Rectal smooth muscle tissue (tissue), 1 donor: ENCODE measurements around the gene EHD1.

Experiments used
- H3K27ac ChIP-seq: one replicate; pipeline ENCODE4 v1.7.0; 2013; ENCODE audit warnings: low read depth, low read length, inconsistent platforms
- H3K27me3 ChIP-seq: one replicate; pipeline ENCODE4 v1.7.0; 2013; ENCODE audit warnings: low read length; ENCODE audit not compliant: control insufficient read depth, insufficient read depth
- H3K36me3 ChIP-seq: one replicate; pipeline ENCODE4 v1.7.0; 2013; ENCODE audit warnings: low read length; ENCODE audit not compliant: control insufficient read depth, insufficient read depth
- H3K4me1 ChIP-seq: one replicate; pipeline ENCODE4 v1.7.0; 2013; ENCODE audit warnings: low read length; ENCODE audit not compliant: control insufficient read depth, insufficient read depth
- H3K4me3 ChIP-seq: one replicate; pipeline ENCODE4 v1.7.0; 2013; ENCODE audit warnings: low read length
- H3K9ac ChIP-seq: one replicate; pipeline ENCODE4 v1.7.0; 2013; ENCODE audit warnings: low read length

Gene EHD1

DNA sequence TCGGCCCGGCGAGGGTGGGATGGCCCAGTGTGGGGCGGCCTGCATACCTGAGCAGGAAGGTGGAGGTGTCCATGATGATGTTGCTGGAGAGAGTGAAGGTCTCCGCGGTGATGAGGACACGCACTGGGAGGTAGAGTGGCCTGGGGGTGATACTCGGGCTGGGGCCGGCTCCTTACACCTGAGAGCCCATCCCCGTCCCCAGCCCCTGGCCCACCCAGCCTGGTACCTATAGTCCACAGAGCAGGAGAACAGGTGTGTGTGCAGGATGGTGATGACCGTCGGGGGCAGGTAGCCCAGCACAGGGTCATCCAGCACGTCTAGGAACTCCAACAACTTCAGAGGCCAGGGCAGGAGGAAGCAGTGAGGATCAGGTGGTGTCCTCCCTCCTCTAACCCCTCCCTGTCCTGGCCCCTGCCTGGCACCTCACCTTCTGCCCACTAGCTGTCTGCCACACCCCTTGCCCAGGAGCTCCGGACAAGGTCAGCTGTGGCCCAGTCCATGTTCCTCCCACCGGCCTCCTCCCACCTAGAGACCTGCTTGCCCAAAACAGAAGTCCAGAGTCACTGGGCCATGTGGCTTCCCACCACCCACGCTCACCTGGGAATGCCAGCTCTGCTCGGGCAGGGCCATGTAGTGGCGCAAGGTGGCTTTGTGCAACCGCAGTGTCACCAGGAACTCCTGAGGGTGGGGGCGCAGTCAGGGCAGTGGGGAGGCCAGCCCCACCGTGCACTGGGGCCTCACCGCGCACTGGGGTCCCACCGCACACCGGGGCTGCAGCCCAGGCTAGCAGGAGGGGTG lies 27.3 kb upstream of the EHD1 start:
- H3K4me1 ChIP-seq, result no peaks in the 10 kb centered on the region
- H3K36me3 ChIP-seq, result peaks cover 44% of the 10 kb centered on the region

DNA sequence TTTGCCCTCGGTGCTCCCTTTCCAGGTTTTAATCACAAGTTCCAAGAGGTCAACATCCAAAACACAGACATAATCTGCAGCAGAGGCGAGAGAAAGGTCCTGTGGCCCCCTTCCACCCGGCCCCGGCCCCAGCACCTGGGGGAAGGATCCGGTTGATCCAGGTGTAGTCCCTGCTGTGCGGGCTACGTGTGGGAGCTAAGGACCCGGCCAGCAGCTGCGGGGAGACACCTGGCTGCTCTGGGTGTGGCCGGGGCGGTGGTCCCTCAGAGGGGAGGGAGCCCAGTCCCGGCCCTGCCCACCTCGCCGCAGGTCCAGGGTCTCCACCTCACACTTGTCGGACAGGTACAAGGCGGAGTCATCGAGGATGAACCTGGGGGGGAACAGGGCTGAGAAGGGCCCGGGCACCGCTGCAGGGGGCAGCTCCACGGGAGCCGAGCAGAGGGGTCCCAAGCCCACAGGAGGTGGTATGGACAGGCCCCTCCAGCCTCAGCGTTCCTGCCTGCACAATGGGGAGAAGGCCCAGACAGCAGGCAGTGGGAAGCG lies 24.9 kb upstream of the EHD1 start:
- Histone ChIP-seq H3K9ac (no peak overlapping the region), H3K4me3 (no peak overlapping the region), H3K4me1 (no peaks in the 10 kb centered on the region), H3K27ac (no peak overlapping the region), H3K36me3 (peaks cover 31% of the 10 kb centered on the region), H3K27me3 (no peaks in the 10 kb centered on the region)

More for the DNA sequence above, 27.3 kb upstream of the EHD1 start:
- Histone ChIP-seq H3K27me3 (no peaks in the 10 kb centered on the region), H3K9ac (no peak overlapping the region), H3K4me3 (no peak overlapping the region), H3K27ac (no peak overlapping the region)

DNA sequence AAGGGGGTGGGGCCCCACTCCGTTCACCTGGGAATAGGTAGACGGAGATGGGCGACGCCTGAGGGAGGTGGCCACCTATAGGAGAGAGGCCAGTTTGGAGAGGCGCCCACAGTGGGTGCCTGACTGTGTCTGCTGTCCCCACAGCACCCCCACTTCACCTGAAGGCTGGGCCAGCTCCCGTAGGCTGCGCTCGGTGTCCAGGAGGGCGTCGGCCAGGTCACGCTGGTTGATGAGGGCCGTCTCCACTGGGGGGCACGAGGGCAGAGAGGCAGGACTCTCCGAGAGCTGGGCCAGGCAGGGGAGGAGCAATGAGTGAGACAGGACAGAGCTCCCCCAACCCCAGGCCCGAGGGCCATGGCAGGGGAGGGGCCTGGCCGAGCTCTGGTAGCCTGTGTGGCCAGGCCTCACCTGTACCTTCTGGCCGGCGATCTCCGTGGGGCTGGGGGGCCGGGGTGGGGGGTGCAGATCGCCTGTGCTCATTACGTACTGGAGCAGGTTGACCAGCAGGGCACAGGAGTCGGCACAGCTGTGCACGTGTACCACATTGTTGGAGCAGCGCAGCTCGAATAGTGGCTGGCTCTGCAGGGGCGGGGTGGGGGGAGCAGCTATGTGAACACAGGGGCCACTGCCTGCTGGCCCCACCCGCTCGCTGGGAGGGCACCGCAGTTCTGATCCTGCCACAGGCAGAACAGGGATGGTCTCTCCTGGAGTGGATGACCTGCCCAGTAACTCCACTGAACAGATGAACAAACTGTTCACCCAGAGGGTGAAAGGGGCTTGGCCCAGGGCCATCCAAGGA lies 23.9 kb upstream of the EHD1 start:
- Histone ChIP-seq H3K27ac (no peak overlapping the region), H3K27me3 (no peaks in the 10 kb centered on the region), H3K9ac (no peak overlapping the region), H3K36me3 (peaks cover 31% of the 10 kb centered on the region), H3K4me1 (no peaks in the 10 kb centered on the region), H3K4me3 (no peak overlapping the region)

DNA sequence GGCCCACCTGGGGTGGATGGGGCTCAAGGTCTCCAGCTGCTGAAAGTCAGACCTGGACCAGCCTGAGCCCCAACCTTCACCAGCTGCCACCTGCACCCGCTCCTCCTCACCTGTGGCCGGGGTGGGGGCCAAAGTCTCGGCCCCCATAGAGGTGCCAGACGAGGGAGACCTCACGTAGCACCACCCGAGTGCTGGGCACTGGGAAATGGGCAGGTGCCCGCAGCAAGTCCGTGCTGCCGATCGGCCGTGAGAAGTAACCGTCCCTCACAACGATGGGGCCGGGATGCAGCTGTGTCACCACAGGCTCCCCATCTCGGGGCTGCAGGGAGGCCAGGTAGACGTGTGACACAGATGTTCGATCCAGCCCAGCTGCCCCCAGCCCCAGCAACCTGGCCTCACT lies 22.4 kb upstream of the EHD1 start:
- H3K27me3 ChIP-seq, result no peaks in the 10 kb centered on the region
- H3K4me3 ChIP-seq, result no peak overlapping the region
- H3K9ac ChIP-seq, result no peak overlapping the region
- H3K36me3 ChIP-seq, result peaks cover 18% of the 10 kb centered on the region
- H3K27ac ChIP-seq, result no peak overlapping the region
- no peaks in the 10 kb centered on the region for H3K4me1 ChIP-seq

DNA sequence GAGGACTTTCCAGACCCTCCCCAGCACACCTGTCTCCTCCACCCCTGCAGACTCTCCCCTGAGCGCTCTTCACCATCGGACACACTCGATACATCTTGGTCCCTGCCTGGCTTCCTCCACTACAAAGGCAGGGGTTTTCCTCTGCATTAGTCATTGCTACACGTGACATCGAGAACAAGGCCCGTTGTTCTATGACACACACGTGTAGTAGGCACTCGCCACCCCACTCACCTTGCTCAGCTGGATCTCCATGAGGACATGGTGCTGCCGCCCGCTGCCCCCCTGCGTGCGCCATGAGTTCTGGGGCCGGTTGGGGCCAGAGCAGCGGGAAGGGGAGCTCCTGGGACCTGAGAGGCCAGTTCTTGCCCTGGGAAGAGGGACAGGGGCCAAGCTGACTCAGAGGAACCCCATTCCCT lies 21.9 kb upstream of the EHD1 start:
- no peak overlapping the region for H3K9ac ChIP-seq
- no peak overlapping the region for H3K27ac ChIP-seq
- H3K4me3 ChIP-seq, result no peak overlapping the region
- H3K27me3 ChIP-seq, result no peaks in the 10 kb centered on the region
- no peaks in the 10 kb centered on the region for H3K4me1 ChIP-seq
- H3K36me3 ChIP-seq, result peaks cover 18% of the 10 kb centered on the region

DNA sequence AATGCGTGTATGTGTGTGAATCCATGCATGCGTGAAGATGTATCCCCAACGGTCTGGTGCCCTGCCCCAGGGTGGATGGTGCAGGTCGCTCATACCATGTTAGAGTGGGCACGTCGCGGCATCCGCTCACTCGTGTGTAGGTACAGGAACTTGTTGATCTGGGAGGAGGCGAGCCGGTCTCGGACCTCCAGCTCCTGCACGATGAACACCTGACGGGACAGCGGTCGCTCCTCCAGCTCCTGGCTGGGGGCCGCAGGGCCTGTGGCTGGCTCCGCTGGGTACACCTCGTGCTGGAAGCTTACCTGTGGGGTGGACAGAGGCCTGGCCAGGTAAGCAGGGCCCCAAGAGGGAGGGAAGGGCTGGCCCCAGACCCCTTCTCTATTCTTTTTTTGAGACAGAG lies 20.1 kb upstream of the EHD1 start:
- Histone ChIP-seq H3K36me3 (peaks cover 18% of the 10 kb centered on the region), H3K27ac (no peak overlapping the region), H3K4me3 (no peak overlapping the region), H3K27me3 (no peaks in the 10 kb centered on the region), H3K4me1 (no peaks in the 10 kb centered on the region), H3K9ac (no peak overlapping the region)

DNA sequence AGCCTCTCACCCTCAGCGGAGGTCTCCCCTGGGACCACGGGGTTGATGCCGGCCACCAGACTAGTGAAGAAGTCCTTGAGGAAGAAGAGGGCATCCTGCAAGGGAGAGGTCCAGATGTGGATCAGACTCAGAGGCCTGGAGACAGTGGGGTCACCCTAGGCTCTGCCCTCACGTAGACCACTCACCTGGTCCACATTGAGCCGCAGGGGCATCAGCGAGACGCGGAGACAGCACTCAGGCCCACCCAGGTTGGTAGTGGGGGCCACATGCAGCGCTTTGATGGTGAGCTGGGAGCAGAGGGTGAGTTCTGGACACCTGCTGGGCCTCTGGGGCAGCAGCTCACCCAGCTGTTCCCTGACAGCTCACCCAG lies 19.6 kb upstream of the EHD1 start:
- peaks cover 15% of the 10 kb centered on the region for H3K36me3 ChIP-seq
- no peak overlapping the region for H3K27ac ChIP-seq

DNA sequence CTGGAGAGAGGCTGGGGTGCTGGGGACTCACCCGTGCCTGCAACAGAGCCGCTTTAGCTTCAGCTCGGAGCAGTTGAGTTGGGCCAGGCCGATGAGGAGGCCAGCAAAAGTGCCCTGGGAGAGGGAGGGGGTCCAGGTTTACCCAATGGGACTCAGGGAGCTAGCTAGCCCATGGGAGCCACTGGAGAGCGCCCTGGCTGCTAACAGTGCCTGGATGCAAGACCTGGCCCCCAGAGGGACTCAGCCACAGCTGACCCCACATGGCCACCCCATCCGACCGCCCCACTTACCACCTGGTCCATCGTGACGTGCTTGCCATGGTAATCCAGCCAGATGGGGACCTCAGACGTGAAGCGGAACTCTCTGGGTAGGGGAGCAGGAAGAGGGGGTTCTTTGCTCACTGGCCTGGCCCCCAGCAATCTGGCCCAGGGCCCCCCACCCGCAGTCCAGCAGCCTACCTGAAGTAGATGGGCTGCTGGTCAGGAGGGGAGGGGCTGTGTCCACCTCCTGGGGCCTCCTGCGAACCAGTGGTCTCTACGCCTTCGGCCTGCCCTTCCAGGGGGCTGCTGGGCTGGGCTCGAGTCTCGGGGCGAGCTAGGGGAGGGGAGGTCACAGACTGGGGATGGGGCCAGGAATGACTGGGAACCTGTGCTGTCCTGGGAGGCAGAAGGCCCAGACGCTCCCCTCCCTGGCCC lies 19.1 kb upstream of the EHD1 start:
- no peaks in the 10 kb centered on the region for H3K27me3 ChIP-seq
- H3K4me1 ChIP-seq, result no peaks in the 10 kb centered on the region
- no peak overlapping the region for H3K27ac ChIP-seq
- H3K9ac ChIP-seq, result no peak overlapping the region
- no peak overlapping the region for H3K4me3 ChIP-seq
- H3K36me3 ChIP-seq, result peaks cover 11% of the 10 kb centered on the region

More for the DNA sequence above, 19.6 kb upstream of the EHD1 start:
- Histone ChIP-seq H3K9ac (no peak overlapping the region), H3K4me3 (no peak overlapping the region), H3K4me1 (no peaks in the 10 kb centered on the region), H3K27me3 (no peaks in the 10 kb centered on the region)

DNA sequence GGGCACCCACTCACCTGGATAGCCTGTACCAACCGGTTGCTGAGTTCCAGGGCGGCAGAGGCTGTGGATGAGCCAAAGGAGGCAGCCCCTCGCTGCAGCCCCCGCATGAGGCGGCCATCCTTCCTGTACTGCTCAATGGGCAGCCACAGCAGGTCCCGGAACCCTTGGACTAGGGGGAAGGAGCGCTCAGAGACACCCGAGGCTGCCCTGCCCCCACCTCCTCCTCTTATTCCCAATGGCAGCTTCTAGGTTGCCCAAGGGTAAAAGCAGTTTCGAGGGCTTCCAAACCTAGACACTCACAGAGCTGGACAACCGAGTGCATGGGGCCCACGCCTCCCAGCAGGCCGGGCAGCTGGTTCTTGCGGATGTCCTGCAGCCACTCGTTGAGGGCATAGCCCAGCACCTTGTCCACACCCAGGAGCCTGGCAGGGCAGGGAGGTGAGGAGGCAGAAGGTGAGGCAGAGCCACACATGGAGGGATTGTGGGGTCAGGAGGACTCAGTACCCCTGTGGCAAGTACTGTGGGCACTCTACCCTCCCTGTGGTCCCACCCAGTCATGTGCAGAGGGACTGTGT lies 18.1 kb upstream of the EHD1 start:
- peaks cover 11% of the 10 kb centered on the region for H3K36me3 ChIP-seq
- H3K4me1 ChIP-seq, result no peaks in the 10 kb centered on the region
- no peak overlapping the region for H3K4me3 ChIP-seq
- no peaks in the 10 kb centered on the region for H3K27me3 ChIP-seq
- H3K9ac ChIP-seq, result no peak overlapping the region
- no peak overlapping the region for H3K27ac ChIP-seq

DNA sequence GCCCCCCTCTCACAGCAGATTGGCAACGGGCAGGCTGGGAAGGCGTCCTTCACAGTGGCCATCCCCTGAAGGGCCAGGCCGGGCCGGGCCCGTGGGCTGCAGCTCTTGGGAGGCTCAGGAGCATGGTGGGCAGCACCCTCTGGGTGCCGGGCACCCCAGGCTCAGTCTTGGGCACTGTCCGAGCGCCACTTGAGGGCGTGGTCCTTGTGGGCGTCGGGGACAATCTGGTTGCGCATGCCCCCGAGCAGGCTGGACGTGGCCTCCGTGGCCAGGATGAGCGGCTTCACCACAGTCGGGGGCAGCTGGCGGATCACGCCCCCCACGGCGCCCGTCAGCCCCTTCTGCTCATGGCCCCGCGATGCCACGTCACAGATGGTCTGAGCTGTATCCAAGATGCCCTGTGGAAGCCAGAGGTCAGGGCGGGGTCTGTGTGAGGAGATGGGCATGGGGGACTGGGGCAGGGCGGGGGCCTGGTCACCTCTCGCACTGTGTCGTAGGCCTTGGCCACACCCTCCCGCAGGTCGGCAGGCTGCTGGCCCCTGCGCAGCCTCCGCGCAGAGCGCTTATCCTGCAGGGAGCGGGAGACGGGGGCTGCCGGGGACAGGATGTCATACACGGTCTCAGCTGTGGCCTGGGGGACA lies 16.5 kb upstream of the EHD1 start:
- Histone ChIP-seq H3K4me1 (no peaks in the 10 kb centered on the region), H3K36me3 (peaks cover 17% of the 10 kb centered on the region), H3K27me3 (no peaks in the 10 kb centered on the region), H3K27ac (no peak overlapping the region), H3K9ac (no peak overlapping the region), H3K4me3 (no peak overlapping the region)

DNA sequence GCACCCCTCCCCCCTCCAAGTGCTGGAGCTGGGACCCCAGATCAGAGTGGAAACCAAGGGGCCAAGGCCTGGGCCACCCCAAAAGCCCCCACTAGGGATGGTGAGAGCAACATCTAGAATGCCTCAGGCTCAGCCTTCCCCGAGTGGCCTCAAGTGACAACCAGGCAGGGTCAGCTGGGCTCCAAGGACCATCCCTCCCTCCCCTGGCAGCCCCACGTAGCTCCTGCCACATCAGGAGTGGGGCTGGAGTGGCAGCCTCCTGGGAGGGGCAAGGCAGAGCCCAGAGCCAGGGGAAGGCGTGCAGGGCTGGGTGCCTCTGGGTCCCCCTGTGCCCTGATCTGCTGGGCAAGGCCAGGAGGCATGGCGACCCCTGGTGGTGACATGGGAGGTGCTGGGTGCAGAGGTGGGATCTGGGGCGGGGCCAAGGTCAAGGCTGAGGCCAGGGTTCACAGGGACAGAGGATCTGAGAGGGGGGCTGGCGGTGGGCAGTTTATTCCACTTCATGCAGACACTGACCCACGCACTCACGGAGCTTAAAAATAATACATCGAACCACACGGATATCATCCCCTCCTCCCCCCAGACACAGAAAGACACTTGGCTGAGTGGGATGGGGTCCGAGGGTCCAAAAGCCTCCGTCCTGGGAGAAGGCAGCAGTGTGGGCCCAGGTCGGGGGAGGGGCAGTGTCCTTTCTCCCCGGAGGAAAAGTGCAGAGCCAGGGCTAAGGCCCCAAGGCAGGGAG lies 15.8 kb upstream of the EHD1 start:
- peak overlapping the region; percentile 37 for H3K27ac ChIP-seq
- peaks cover 17% of the 10 kb centered on the region for H3K36me3 ChIP-seq
- no peaks in the 10 kb centered on the region for H3K4me1 ChIP-seq
- H3K27me3 ChIP-seq, result no peaks in the 10 kb centered on the region
- H3K9ac ChIP-seq, result peak overlapping the region; percentile 32
- peak overlapping the region; percentile 36 for H3K4me3 ChIP-seq
